GM12878 (cell line): ENCODE data around the gene LACTBL1. TPM values are rescaled to one million over a fixed set of nuclear protein-coding genes. Genes with fewer than 3 reads are reported as not detected.

Source experiments
- ATAC-seq: fragments of 200-7000 bp; cut with Tn5 transposase; 3 replicates; pipeline ENCODE4 v1.9.1; 2020; ENCODE audit warnings: mild to moderate bottlenecking, moderate library complexity
- BruUV-seq: library from RNA; stranded (reverse); fragments of 400-500 nt; replicated peaks from 2 replicates; lab custom pipeline; 2021; lab: Mats Ljungman, UMichigan
- CTCF ChIA-PET: fragments of 300-600 bp; sonication (Branson Sonifier 250); formaldehyde crosslinking; extraction: SDS; loops from one replicate; lab custom pipeline; 2021; ENCODE audit warnings: inconsistent platforms; lab: Yijun Ruan, JAX
- POLR2A ChIA-PET: fragments of 350-600 bp; formaldehyde crosslinking; extraction: SDS; loops from one replicate; lab custom pipeline; 2021; ENCODE audit warnings: inconsistent platforms; lab: Charles Lee
- RAD21 ChIA-PET: fragments of 300-600 bp; sonication (Branson Sonifier 250); formaldehyde crosslinking; loops from one replicate; lab custom pipeline; 2023; ENCODE audit warnings: antibody characterized with exemption; ENCODE audit not compliant: unreplicated experiment; lab: Charles Lee
- SMC1A ChIA-PET: fragments of 300-600 bp; sonication (Branson Sonifier 250); formaldehyde crosslinking; loops from one replicate; lab custom pipeline; 2023; ENCODE audit not compliant: unreplicated experiment, uncharacterized antibody; lab: Charles Lee
- DNase-seq: peaks from one replicate; pipeline ENCODE4 v3.0.0-alpha.2; 2011; ENCODE audit warnings: low read depth, low spot score
- FAIRE-seq: peaks from 3 replicates; lab custom pipeline; 2011; peaks lifted over from hg19 to GRCh38; lab: Jason Lieb, UNC
- H2AFZ ChIP-seq: 2 replicates; pipeline ENCODE4 v1.6.0; 2011; ENCODE audit warnings: low read depth, low read length, control low read depth; ENCODE audit not compliant: control insufficient read depth
- H3K27ac ChIP-seq: 2 replicates; pipeline ENCODE4 v1.5.1; 2011; ENCODE audit warnings: control low read depth; ENCODE audit not compliant: control insufficient read depth, insufficient read depth
- H3K27me3 ChIP-seq, 2 experiments: replicated peaks in 1 of 2; 2 replicates each; pipeline versions ENCODE4 v1.6.0 to v1.6.1; 2011; ENCODE audit warnings: low read length in 1 of 2; ENCODE audit not compliant: control insufficient read depth in 2 of 2, insufficient read depth in 2 of 2
- H3K36me3 ChIP-seq, 2 experiments: 2 replicates each; pipeline ENCODE4 v1.5.1; 2011; ENCODE audit warnings: low read length in 1 of 2; ENCODE audit not compliant: control insufficient read depth in 2 of 2, insufficient read depth in 2 of 2
- H3K4me1 ChIP-seq: 2 replicates; pipeline ENCODE4 v1.6.1; 2011; ENCODE audit warnings: mild to moderate bottlenecking, low read length, moderate library complexity, mixed read lengths; ENCODE audit not compliant: control insufficient read depth, insufficient read depth
- H3K4me2 ChIP-seq: 2 replicates; pipeline ENCODE4 v1.6.0; 2011; ENCODE audit warnings: control low read depth; ENCODE audit not compliant: control insufficient read depth, insufficient read depth
- H3K4me3 ChIP-seq: fragments of 200-600 bp; sonication (generic); 2 replicates; pipeline ENCODE4 v1.5.1; 2016
- H3K79me2 ChIP-seq: 2 replicates; pipeline ENCODE4 v1.6.0; 2011; ENCODE audit warnings: low read length; ENCODE audit not compliant: control insufficient read depth, insufficient read depth
- H3K9ac ChIP-seq: 2 replicates; pipeline ENCODE4 v1.8.0; 2011; ENCODE audit warnings: low read length, control low read depth, mixed read lengths; ENCODE audit not compliant: control insufficient read depth, insufficient read depth
- H3K9me3 ChIP-seq: replicated peaks from 3 replicates; pipeline ENCODE4 v1.5.1; 2011; ENCODE audit warnings: mild to moderate bottlenecking, low read length; ENCODE audit not compliant: control insufficient read depth, insufficient read depth
- H4K20me1 ChIP-seq: 2 replicates; pipeline ENCODE4 v1.6.0; 2011; ENCODE audit not compliant: control insufficient read depth, insufficient read depth
- ASH2L ChIP-seq: fragments of 300-600, 200-600 bp; sonication (generic); IDR thresholded peaks from 2 replicates; pipeline ENCODE4 v1.6.1; 2017; ENCODE audit warnings: low read depth, mild to moderate bottlenecking, borderline replicate concordance
- CBX5 ChIP-seq: sonication (generic); IDR thresholded peaks from 2 replicates; pipeline ENCODE4 v1.6.1; 2016; ENCODE audit warnings: low read depth, moderate library complexity, mild to moderate bottlenecking, inconsistent platforms
- CHD1 ChIP-seq: IDR thresholded peaks from 2 replicates; pipeline ENCODE4 v1.6.1; 2012; ENCODE audit warnings: low read depth, low read length, improper control_type of control experiment
- EP300 ChIP-seq, 2 experiments: fragments of 150-350 bp in 1 of 2; IDR thresholded peaks; 2 replicates each; pipeline ENCODE4 v1.6.1; 2011 to 2012; ENCODE audit warnings: low read depth in 2 of 2, low read length in 2 of 2, borderline replicate concordance in 1 of 2, improper control_type of control experiment in 1 of 2, inconsistent platforms in 1 of 2; ENCODE audit not compliant: control insufficient read depth in 1 of 2
- FOXK2 ChIP-seq: fragments of 450-650 bp; IDR thresholded peaks from 2 replicates; pipeline ENCODE4 v1.6.1; 2017; ENCODE audit warnings: mild to moderate bottlenecking, moderate library complexity
- LARP7 ChIP-seq: fragments of 450-650 bp; IDR thresholded peaks from 2 replicates; pipeline ENCODE4 v1.6.1; 2017; ENCODE audit warnings: mild to moderate bottlenecking
- MLLT1 ChIP-seq: fragments of 450-650 bp; IDR thresholded peaks from 2 replicates; pipeline ENCODE4 v1.6.1; 2016; ENCODE audit warnings: mild to moderate bottlenecking
- MYB ChIP-seq: fragments of 150-350 bp; IDR thresholded peaks from 2 replicates; pipeline ENCODE4 v1.6.1; 2014; ENCODE audit warnings: mild to moderate bottlenecking, low read depth, low read length, borderline replicate concordance
- NFIC ChIP-seq: IDR thresholded peaks from 2 replicates; pipeline ENCODE4 v1.6.1; 2012; ENCODE audit warnings: low read depth, mild to moderate bottlenecking, inconsistent platforms, low read length, moderate library complexity
- NRF1 ChIP-seq: conservative IDR thresholded peaks from 2 replicates; pipeline ENCODE4 v1.6.1; 2011; ENCODE audit warnings: mild to moderate bottlenecking, low read depth, low read length, improper control_type of control experiment
- PAX5 ChIP-seq: IDR thresholded peaks from 2 replicates; pipeline ENCODE4 v1.6.1; 2011; ENCODE audit warnings: low read depth, low read length, borderline replicate concordance
- POLR2A ChIP-seq: IDR thresholded peaks from 2 replicates; pipeline ENCODE4 v1.6.1; 2011; ENCODE audit warnings: low read depth, mild to moderate bottlenecking, low read length
- POU2F2 ChIP-seq: IDR thresholded peaks from 3 replicates; pipeline ENCODE4 v1.6.1; 2011; ENCODE audit warnings: low read depth, mild to moderate bottlenecking, low read length, borderline replicate concordance
- RAD21 ChIP-seq: IDR thresholded peaks from 2 replicates; pipeline ENCODE4 v1.6.1; 2011; ENCODE audit warnings: mild to moderate bottlenecking, low read depth, low read length, moderate library complexity; ENCODE audit not compliant: insufficient read depth
- SIN3A ChIP-seq: IDR thresholded peaks from 2 replicates; pipeline ENCODE4 v1.6.1; 2012; ENCODE audit warnings: low read depth, low read length, improper control_type of control experiment
- SMC3 ChIP-seq: IDR thresholded peaks from 2 replicates; pipeline ENCODE4 v1.6.1; 2011; ENCODE audit warnings: low read length, improper control_type of control experiment, borderline replicate concordance
- TAF1 ChIP-seq: IDR thresholded peaks from 2 replicates; pipeline ENCODE4 v1.6.1; 2011; ENCODE audit warnings: mild to moderate bottlenecking, low read depth, low read length, borderline replicate concordance
- whole genome bisulfite sequencing: methylation state at CpG from one replicate; pipeline ENCODE4 v1.1.6; 2016; ENCODE audit warnings: low lambda C conversion rate; ENCODE audit not compliant: insufficient replicate concordance, insufficient coverage; ENCODE audit errors: missing lambda C conversion rate; 5-methylcytosine and 5-hydroxymethylcytosine counted together
- in situ Hi-C: fragments of 300-500 bp; cut with MboI; formaldehyde crosslinking; loops from 9 replicates; pipeline ENCODE4 v1.14.3; 2018; ENCODE audit warnings: mixed read lengths
- intact Hi-C: fragments of 100-400 bp; cut with micrococcal nuclease; formaldehyde crosslinking; loops from one replicate; pipeline ENCODE4 v1.14.2; 2022; ENCODE audit not compliant: unreplicated experiment
- polyA plus RNA-seq, 11 experiments: library from polyadenylated mRNA; depleted of rRNA in 4 of 11; unstranded in 6 of 11; stranded (reverse) in 5 of 11; fragments of >200 nt; fragmentation: Nextera tagmentation in 4 of 11; fragmentation: Illumina TruSeq in 1 of 11; extraction: Ambion mirVana in 4 of 11; extraction: Trizol in 1 of 11; gene quantifications; 1 replicate in 1 of 11; 2 replicates in 10 of 11; pipeline versions ENCODE4 v1.2.1 to v1.2.3, GENCODE V29; 2011 to 2016; ENCODE audit warnings: inconsistent platforms in 2 of 11, missing spikeins in 2 of 11, low read depth in 1 of 11
- total RNA-seq, 4 experiments: library from RNA; depleted of rRNA in 3 of 4; stranded (reverse); fragments of >200 nt in 3 of 4; fragmentation: Illumina TruSeq in 1 of 4; extraction: Trizol in 1 of 4; gene quantifications; 2 replicates each; pipeline versions ENCODE4 v1.2.1 to v1.2.3, GENCODE V29; 2013 to 2021
- TF ChIP-seq, protein P1 (sequence below): IDR thresholded peaks from 2 replicates; pipeline ENCODE4 v1.6.1; 2012; ENCODE audit warnings: mild to moderate bottlenecking, low read depth, low read length

LACTBL1 gene
- total and polyA plus RNA-seq, 10 of the 15 experiments (the other 5 are each of a cell fraction or from before 2014, with no cell fraction given): 0.08 TPM; not detected in 9

GRCh38 chr1:22941257-22941656, 31.4 kb downstream of the LACTBL1 start:
- no peaks in the 10 kb centered on the region for H3K4me1 ChIP-seq
- in situ Hi-C loops (no loop called here), intact Hi-C loops (no loop called here)
- FAIRE-seq (no peak), ATAC-seq (no peak), DNase-seq (no peak)
- no peak overlapping the region for H3K27ac ChIP-seq
- H4K20me1 ChIP-seq: no peaks in the 10 kb centered on the region
- BruUV-seq: no TSS peak
- no peaks in the 10 kb centered on the region for H3K36me3 ChIP-seq
- no peak overlapping the region for H3K9ac ChIP-seq
- ChIA-PET SMC1A (no interaction called here), CTCF (no interaction called here), RAD21 (no interaction called here), POLR2A (no interaction called here)
- no peak overlapping the region for H3K4me3 ChIP-seq
- WGBS: 14% methylated on average over 2 of the region's 2 CpGs
- no peaks in the 10 kb centered on the region; a peak in 2 of 4 replicates for H3K27me3 ChIP-seq
- no peak for TF ChIP-seq EP300 (IDR thresholded peaks at IDR 0.05; ENCODE audit: borderline replicate concordance in 1 of 2, control insufficient read depth in 1 of 2, low read depth in 2 of 2, low read length in 2 of 2)
- TF ChIP-seq SMC3: no peak
- no peak for TF ChIP-seq RAD21
- TF ChIP-seq ASH2L: no peak
- no peak for TF ChIP-seq NRF1
- TF ChIP-seq, protein P1, sequence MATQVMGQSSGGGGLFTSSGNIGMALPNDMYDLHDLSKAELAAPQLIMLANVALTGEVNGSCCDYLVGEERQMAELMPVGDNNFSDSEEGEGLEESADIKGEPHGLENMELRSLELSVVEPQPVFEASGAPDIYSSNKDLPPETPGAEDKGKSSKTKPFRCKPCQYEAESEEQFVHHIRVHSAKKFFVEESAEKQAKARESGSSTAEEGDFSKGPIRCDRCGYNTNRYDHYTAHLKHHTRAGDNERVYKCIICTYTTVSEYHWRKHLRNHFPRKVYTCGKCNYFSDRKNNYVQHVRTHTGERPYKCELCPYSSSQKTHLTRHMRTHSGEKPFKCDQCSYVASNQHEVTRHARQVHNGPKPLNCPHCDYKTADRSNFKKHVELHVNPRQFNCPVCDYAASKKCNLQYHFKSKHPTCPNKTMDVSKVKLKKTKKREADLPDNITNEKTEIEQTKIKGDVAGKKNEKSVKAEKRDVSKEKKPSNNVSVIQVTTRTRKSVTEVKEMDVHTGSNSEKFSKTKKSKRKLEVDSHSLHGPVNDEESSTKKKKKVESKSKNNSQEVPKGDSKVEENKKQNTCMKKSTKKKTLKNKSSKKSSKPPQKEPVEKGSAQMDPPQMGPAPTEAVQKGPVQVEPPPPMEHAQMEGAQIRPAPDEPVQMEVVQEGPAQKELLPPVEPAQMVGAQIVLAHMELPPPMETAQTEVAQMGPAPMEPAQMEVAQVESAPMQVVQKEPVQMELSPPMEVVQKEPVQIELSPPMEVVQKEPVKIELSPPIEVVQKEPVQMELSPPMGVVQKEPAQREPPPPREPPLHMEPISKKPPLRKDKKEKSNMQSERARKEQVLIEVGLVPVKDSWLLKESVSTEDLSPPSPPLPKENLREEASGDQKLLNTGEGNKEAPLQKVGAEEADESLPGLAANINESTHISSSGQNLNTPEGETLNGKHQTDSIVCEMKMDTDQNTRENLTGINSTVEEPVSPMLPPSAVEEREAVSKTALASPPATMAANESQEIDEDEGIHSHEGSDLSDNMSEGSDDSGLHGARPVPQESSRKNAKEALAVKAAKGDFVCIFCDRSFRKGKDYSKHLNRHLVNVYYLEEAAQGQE: no peak
- no peak for TF ChIP-seq MLLT1
- no peak for TF ChIP-seq LARP7
- no peak for TF ChIP-seq CHD1
- TF ChIP-seq TAF1: no peak
- TF ChIP-seq SIN3A: no peak
- TF ChIP-seq MYB: no peak
- TF ChIP-seq CBX5: no peak
- no peak for TF ChIP-seq POLR2A
- no peak for TF ChIP-seq FOXK2
- no peak for TF ChIP-seq POU2F2
- no peak for TF ChIP-seq PAX5
- no peak for TF ChIP-seq NFIC
- no peaks in the 10 kb centered on the region; the same call in 1 of the 3 replicates for H3K9me3 ChIP-seq
- H3K79me2 ChIP-seq: no peaks in the 10 kb centered on the region
- no peak overlapping the region for H2AFZ ChIP-seq
- no peak overlapping the region for H3K4me2 ChIP-seq
